Right lobe of liver (tissue), 4 donors: ENCODE results near the gene EIF3J.

Experiments used
- POLR2A ChIP-seq: fragments of 450-650 bp; IDR thresholded peaks from one replicate; pipeline ENCODE4 v1.6.1; 2017; ENCODE audit warnings: antibody characterized with exemption, mild to moderate bottlenecking
- TF ChIP-seq, protein P1 (sequence below), 4 donors: fragments of 200-600 bp in 3 of 4; fragments of 450-650 bp in 1 of 4; IDR thresholded peaks; one replicate each; pipeline versions ENCODE4 v1.5.1 to v1.8.0; 2016 to 2022; ENCODE audit warnings: antibody characterized with exemption in 4 of 4, mild to moderate bottlenecking in 2 of 4
- donor health status: DM: no; HTN: no; CAD: no.
- donor health status: DM: no; HTN: no; CAD: no.
- donor health status: DM: no; HTN: yes; CAD: no.

DNA sequence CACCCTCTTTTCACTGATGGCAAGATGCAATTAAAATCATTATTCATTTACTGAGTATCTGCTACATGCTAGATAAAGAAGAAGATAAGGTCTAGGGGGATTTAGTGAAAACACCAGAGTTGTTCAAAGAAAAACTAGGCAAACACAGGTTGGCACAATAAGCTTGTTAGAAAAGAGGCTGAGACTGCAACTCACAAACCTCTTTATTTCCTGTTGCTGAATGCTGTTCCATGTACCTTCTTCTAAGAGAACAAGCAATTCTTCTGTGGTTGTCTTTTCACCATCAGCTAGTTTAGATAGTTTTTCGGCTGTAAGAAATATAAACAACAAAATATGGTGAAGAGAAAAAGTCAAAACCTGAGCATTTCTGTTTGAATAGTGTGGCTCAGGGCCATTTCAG is 61.1 kb downstream of the EIF3J start:
- TF ChIP-seq, protein P1, sequence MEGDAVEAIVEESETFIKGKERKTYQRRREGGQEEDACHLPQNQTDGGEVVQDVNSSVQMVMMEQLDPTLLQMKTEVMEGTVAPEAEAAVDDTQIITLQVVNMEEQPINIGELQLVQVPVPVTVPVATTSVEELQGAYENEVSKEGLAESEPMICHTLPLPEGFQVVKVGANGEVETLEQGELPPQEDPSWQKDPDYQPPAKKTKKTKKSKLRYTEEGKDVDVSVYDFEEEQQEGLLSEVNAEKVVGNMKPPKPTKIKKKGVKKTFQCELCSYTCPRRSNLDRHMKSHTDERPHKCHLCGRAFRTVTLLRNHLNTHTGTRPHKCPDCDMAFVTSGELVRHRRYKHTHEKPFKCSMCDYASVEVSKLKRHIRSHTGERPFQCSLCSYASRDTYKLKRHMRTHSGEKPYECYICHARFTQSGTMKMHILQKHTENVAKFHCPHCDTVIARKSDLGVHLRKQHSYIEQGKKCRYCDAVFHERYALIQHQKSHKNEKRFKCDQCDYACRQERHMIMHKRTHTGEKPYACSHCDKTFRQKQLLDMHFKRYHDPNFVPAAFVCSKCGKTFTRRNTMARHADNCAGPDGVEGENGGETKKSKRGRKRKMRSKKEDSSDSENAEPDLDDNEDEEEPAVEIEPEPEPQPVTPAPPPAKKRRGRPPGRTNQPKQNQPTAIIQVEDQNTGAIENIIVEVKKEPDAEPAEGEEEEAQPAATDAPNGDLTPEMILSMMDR (IDR thresholded peaks at IDR 0.05), result no peak
- TF ChIP-seq POLR2A, result no peak
